ACC112 (cell line): Measurements from ENCODE around the gene WFDC2.
A peak's percentile ranks its signal among the peaks of the same experiment; 100 is the strongest.

Source experiments
- H2AFZ ChIP-seq: fragments of 200-600 bp; sonication (generic); one replicate; pipeline ENCODE4 v1.6.0; 2017; ENCODE audit warnings: antibody characterized with exemption, low read length; ENCODE audit not compliant: unreplicated experiment
- H3K27ac ChIP-seq: fragments of 200-600 bp; sonication (generic); 2 replicates; pipeline ENCODE4 v1.5.1; 2014; ENCODE audit warnings: low read depth, mild to moderate bottlenecking, antibody characterized with exemption, low read length, moderate library complexity
- H3K27me3 ChIP-seq: fragments of 200-600 bp; sonication (generic); 2 replicates; pipeline ENCODE4 v1.6.1; 2014; ENCODE audit warnings: mild to moderate bottlenecking, antibody characterized with exemption, low read length, moderate library complexity, mixed read lengths; ENCODE audit not compliant: insufficient read depth
- H3K36me3 ChIP-seq: fragments of 200-600 bp; sonication (generic); 2 replicates; pipeline ENCODE4 v1.6.1; 2016; ENCODE audit warnings: mild to moderate bottlenecking, antibody characterized with exemption, low read length, moderate library complexity, mixed read lengths; ENCODE audit not compliant: insufficient read depth
- H3K4me1 ChIP-seq: fragments of 200-600 bp; sonication (generic); one replicate; pipeline ENCODE4 v1.6.1; 2016; ENCODE audit warnings: low read length, mixed read lengths; ENCODE audit not compliant: insufficient read depth, unreplicated experiment, control insufficient read depth
- H3K4me3 ChIP-seq: fragments of 200-600 bp; sonication (generic); 2 replicates; pipeline ENCODE4 v1.5.1; 2014; ENCODE audit warnings: mild to moderate bottlenecking, low read depth, low read length
- H3K79me2 ChIP-seq: fragments of 200-600 bp; sonication (generic); one replicate; pipeline ENCODE4 v1.6.0; 2016; ENCODE audit warnings: low read length; ENCODE audit not compliant: control insufficient read depth, unreplicated experiment, insufficient read depth

The WFDC2 gene

GRCh38 chr20:45436732-45437485 is 32.6 kb upstream of the WFDC2 start:
- Histone ChIP-seq H3K4me3 (peak overlapping the region; percentile 88), H3K27me3 (no peaks in the 10 kb centered on the region), H3K4me1 (peaks cover 5% of the 10 kb centered on the region), H3K36me3 (no peaks in the 10 kb centered on the region), H3K79me2 (no peaks in the 10 kb centered on the region), H2AFZ (peak overlapping the region; percentile 97), H3K27ac (peak overlapping the region; percentile 39; the same call in 1 of the 2 replicates)

GRCh38 chr20:45440424-45440823 is 29.1 kb upstream of the WFDC2 start:
- H3K4me1 ChIP-seq = peaks cover 5% of the 10 kb centered on the region
- no peak overlapping the region for H3K27ac ChIP-seq
- H2AFZ ChIP-seq = no peak overlapping the region
- peaks cover 19% of the 10 kb centered on the region for H3K27me3 ChIP-seq
- H3K79me2 ChIP-seq = no peaks in the 10 kb centered on the region
- H3K36me3 ChIP-seq = no peaks in the 10 kb centered on the region
- H3K4me3 ChIP-seq = no peak overlapping the region

GRCh38 chr20:45440891-45441685 is 28.5 kb upstream of the WFDC2 start:
- Histone ChIP-seq H3K4me3 (no peak overlapping the region), H3K4me1 (peaks cover 3% of the 10 kb centered on the region), H3K79me2 (no peaks in the 10 kb centered on the region), H3K27ac (no peak overlapping the region), H3K27me3 (peaks cover 25% of the 10 kb centered on the region), H3K36me3 (no peaks in the 10 kb centered on the region), H2AFZ (no peak overlapping the region)

- Histone ChIP-seq H3K79me2 (no peaks in the 10 kb centered on the region), H2AFZ (no peak overlapping the region), H3K4me3 (no peak overlapping the region), H3K36me3 (no peaks in the 10 kb centered on the region), H3K27me3 (peaks cover 31% of the 10 kb centered on the region), H3K27ac (no peak overlapping the region), H3K4me1 (no peaks in the 10 kb centered on the region)
These were observed 27.8 kb upstream of the WFDC2 start for GRCh38 chr20:45441746-45442145.

- peaks cover 39% of the 10 kb centered on the region for H3K27me3 ChIP-seq
- H2AFZ ChIP-seq = no peak overlapping the region
- no peaks in the 10 kb centered on the region for H3K4me1 ChIP-seq
- no peaks in the 10 kb centered on the region for H3K36me3 ChIP-seq
- no peak overlapping the region for H3K4me3 ChIP-seq
- H3K79me2 ChIP-seq = no peaks in the 10 kb centered on the region
- no peak overlapping the region for H3K27ac ChIP-seq
These were observed 25.5 kb upstream of the WFDC2 start for GRCh38 chr20:45444050-45444449.

- H3K79me2 ChIP-seq = no peaks in the 10 kb centered on the region
- no peak overlapping the region for H3K27ac ChIP-seq
- no peaks in the 10 kb centered on the region for H3K36me3 ChIP-seq
- no peaks in the 10 kb centered on the region for H3K4me1 ChIP-seq
- H2AFZ ChIP-seq = no peak overlapping the region
- H3K4me3 ChIP-seq = no peak overlapping the region
- H3K27me3 ChIP-seq = peaks cover 39% of the 10 kb centered on the region
These were observed 23.6 kb upstream of the WFDC2 start for GRCh38 chr20:45445805-45446562.

GRCh38 chr20:45448270-45448669 is 21.3 kb upstream of the WFDC2 start:
- peaks cover 43% of the 10 kb centered on the region for H3K27me3 ChIP-seq
- no peaks in the 10 kb centered on the region for H3K36me3 ChIP-seq
- no peaks in the 10 kb centered on the region for H3K79me2 ChIP-seq
- no peaks in the 10 kb centered on the region for H3K4me1 ChIP-seq
- no peak overlapping the region for H3K4me3 ChIP-seq
- no peak overlapping the region for H3K27ac ChIP-seq
- H2AFZ ChIP-seq = no peak overlapping the region

- peaks cover 34% of the 10 kb centered on the region for H3K27me3 ChIP-seq
- no peaks in the 10 kb centered on the region for H3K79me2 ChIP-seq
- H3K4me3 ChIP-seq = no peak overlapping the region
- no peaks in the 10 kb centered on the region for H3K4me1 ChIP-seq
- no peaks in the 10 kb centered on the region for H3K36me3 ChIP-seq
- no peak overlapping the region for H2AFZ ChIP-seq
- no peak overlapping the region for H3K27ac ChIP-seq
These were observed 20.0 kb upstream of the WFDC2 start for GRCh38 chr20:45449528-45449927.

- Histone ChIP-seq H2AFZ (no peak overlapping the region), H3K4me3 (no peak overlapping the region), H3K27ac (no peak overlapping the region), H3K4me1 (no peaks in the 10 kb centered on the region), H3K27me3 (peaks cover 27% of the 10 kb centered on the region), H3K36me3 (no peaks in the 10 kb centered on the region), H3K79me2 (no peaks in the 10 kb centered on the region)
These were observed 19.3 kb upstream of the WFDC2 start for GRCh38 chr20:45450097-45450818.

GRCh38 chr20:45452238-45452637 is 17.3 kb upstream of the WFDC2 start:
- H3K79me2 ChIP-seq = no peaks in the 10 kb centered on the region
- no peaks in the 10 kb centered on the region for H3K4me1 ChIP-seq
- H2AFZ ChIP-seq = no peak overlapping the region
- peaks cover 13% of the 10 kb centered on the region for H3K27me3 ChIP-seq
- no peak overlapping the region for H3K27ac ChIP-seq
- no peaks in the 10 kb centered on the region for H3K36me3 ChIP-seq
- H3K4me3 ChIP-seq = no peak overlapping the region
